A549 (cell line): Measurements from ENCODE around the gene HOXC11.

Source experiments
- BHLHE40 ChIP-seq: IDR thresholded peaks from 2 replicates; pipeline ENCODE4 v1.6.1; 2012; ENCODE audit warnings: low read depth, low read length, inconsistent platforms
- CEBPB ChIP-seq, 2 experiments: fragments of >200 bp in 1 of 2; sonication (Bioruptor Twin) in 1 of 2; formaldehyde crosslinking in 1 of 2; IDR thresholded peaks; 2 replicates each; pipeline ENCODE4 v1.6.1; 2012 to 2016
- CTCF ChIP-seq: fragments of >200 bp; sonication (Bioruptor Twin); formaldehyde crosslinking; IDR thresholded peaks from 3 replicates; pipeline ENCODE4 v1.5.1; 2016
- KDM1A ChIP-seq: fragments of 200-600 bp; sonication (generic); IDR thresholded peaks from 2 replicates; pipeline ENCODE4 v1.6.1; 2016; ENCODE audit warnings: low read depth, mild to moderate bottlenecking
- MAX ChIP-seq: IDR thresholded peaks from 2 replicates; pipeline ENCODE4 v1.6.1; 2012
- MYC ChIP-seq: IDR thresholded peaks from 2 replicates; pipeline ENCODE4 v1.6.1; 2012; ENCODE audit warnings: mild to moderate bottlenecking, inconsistent platforms, low read length, improper control_type of control experiment, borderline replicate concordance
- POLR2A ChIP-seq: IDR thresholded peaks from 2 replicates; pipeline ENCODE4 v1.6.1; 2012; ENCODE audit warnings: mild to moderate bottlenecking, low read length
- RAD21 ChIP-seq, 2 experiments: fragments of >200 bp in 1 of 2; sonication (Bioruptor Twin) in 1 of 2; formaldehyde crosslinking in 1 of 2; IDR thresholded peaks in 1 of 2; conservative IDR thresholded peaks in 1 of 2; 2 replicates in 1 of 2; 3 replicates in 1 of 2; pipeline ENCODE4 v1.6.1; 2012 to 2018; ENCODE audit warnings: inconsistent platforms in 1 of 2
- RFX5 ChIP-seq: fragments of 450-650 bp; IDR thresholded peaks from 2 replicates; pipeline ENCODE4 v1.7.1; 2014; ENCODE audit warnings: antibody characterized with exemption, mild to moderate bottlenecking, moderate library complexity
- TP53 ChIP-seq: fragments of 250-450 bp; sonication (Bioruptor Pico); IDR thresholded peaks from 2 replicates; pipeline ENCODE4 v1.5.0; 2021; ENCODE audit warnings: mild to moderate bottlenecking, moderate library complexity

GRCh38 chr12:54005531-54005852 is 32.6 kb downstream of the HOXC11 start:
- TF ChIP-seq CTCF = no peak
- no peak for TF ChIP-seq MAX
- TF ChIP-seq RFX5 = no peak
- TF ChIP-seq CEBPB (IDR thresholded peaks at IDR 0.05) = no peak
- no peak for TF ChIP-seq RAD21 (conservative IDR thresholded peaks at IDR 0.05 in 1 of 2, IDR thresholded peaks at IDR 0.05 in 1 of 2)
- no peak for TF ChIP-seq POLR2A
- no peak for TF ChIP-seq BHLHE40
- no peak for TF ChIP-seq MYC
- no peak for TF ChIP-seq TP53 (CRISPR knock-in tag)
- TF ChIP-seq KDM1A = no peak
